ENCODE results near the gene ANK2. TPM values are rescaled to one million over a fixed set of nuclear protein-coding genes. Genes with fewer than 3 reads are reported as not detected.

The ANK2 gene
- total and polyA plus RNA-seq, 2 donors from 2014 or later, result 21.1 to 125 TPM

DNA sequence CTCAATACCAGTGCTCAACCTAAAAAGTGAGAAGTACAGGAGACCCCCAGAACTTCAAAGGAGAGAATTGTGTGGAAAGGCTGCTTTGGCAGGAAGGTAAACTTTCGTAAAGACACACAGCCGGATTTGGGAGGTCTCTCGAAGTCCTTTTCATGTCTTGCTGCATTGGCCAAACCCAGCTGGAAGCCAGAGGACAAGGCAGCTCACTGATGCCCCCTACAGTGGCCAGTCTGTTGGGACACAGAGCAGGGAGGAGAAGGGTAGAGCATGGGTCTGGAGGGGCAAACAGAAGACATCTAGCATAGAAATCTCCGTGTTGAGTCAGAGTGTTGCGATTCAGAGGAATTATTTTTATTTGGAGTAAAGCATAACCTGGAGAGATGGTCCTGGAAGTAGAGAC lies 198.9 kb downstream of the ANK2 start:
- no peaks in the 10 kb centered on the region for H3K9me3 ChIP-seq (ENCODE audit: control insufficient read depth in 2 of 3, insufficient read depth in 1 of 3, low read length in 3 of 3)
- H3K27me3 ChIP-seq (ENCODE audit: control insufficient read depth, insufficient read depth, low read length), result no peaks in the 10 kb centered on the region
- TF ChIP-seq, protein P1, sequence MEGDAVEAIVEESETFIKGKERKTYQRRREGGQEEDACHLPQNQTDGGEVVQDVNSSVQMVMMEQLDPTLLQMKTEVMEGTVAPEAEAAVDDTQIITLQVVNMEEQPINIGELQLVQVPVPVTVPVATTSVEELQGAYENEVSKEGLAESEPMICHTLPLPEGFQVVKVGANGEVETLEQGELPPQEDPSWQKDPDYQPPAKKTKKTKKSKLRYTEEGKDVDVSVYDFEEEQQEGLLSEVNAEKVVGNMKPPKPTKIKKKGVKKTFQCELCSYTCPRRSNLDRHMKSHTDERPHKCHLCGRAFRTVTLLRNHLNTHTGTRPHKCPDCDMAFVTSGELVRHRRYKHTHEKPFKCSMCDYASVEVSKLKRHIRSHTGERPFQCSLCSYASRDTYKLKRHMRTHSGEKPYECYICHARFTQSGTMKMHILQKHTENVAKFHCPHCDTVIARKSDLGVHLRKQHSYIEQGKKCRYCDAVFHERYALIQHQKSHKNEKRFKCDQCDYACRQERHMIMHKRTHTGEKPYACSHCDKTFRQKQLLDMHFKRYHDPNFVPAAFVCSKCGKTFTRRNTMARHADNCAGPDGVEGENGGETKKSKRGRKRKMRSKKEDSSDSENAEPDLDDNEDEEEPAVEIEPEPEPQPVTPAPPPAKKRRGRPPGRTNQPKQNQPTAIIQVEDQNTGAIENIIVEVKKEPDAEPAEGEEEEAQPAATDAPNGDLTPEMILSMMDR (IDR thresholded peaks at IDR 0.05; ENCODE audit: borderline replicate concordance, extremely low read depth, insufficient read depth), result peak; percentile 10
- intact Hi-C loops (cut with DNase I), result no loop called here
- H3K4me1 ChIP-seq (ENCODE audit: control insufficient read depth in 2 of 3, insufficient read depth in 2 of 3, low read depth in 1 of 3, low read length in 3 of 3), result no peaks in the 10 kb centered on the region
- DNase-seq, result no peak
- no peak overlapping the region for H3K27ac ChIP-seq (ENCODE audit: low read depth in 2 of 2, low read length in 2 of 2)
- FAIRE-seq, result no peak
- no peaks in the 10 kb centered on the region for H3K36me3 ChIP-seq (ENCODE audit: control insufficient read depth in 2 of 3, insufficient read depth in 3 of 3, low read length in 3 of 3)
- no peak overlapping the region for H3K4me3 ChIP-seq (ENCODE audit: low read length in 3 of 3)
- no peak overlapping the region for H3K9ac ChIP-seq (ENCODE audit: low read length in 3 of 3)

GRCh38 chr4:113255628-113256027 lies 206.2 kb downstream of the ANK2 start:
- TF ChIP-seq, protein P1 (IDR thresholded peaks at IDR 0.05; ENCODE audit: borderline replicate concordance, extremely low read depth, insufficient read depth), result no peak
- intact Hi-C loops (cut with DNase I), result no loop called here
- Histone ChIP-seq H3K4me1 (ENCODE audit: control insufficient read depth in 2 of 3, insufficient read depth in 2 of 3, low read depth in 1 of 3, low read length in 3 of 3) (no peaks in the 10 kb centered on the region), H3K9me3 (ENCODE audit: control insufficient read depth in 2 of 3, insufficient read depth in 1 of 3, low read length in 3 of 3) (no peaks in the 10 kb centered on the region), H3K27me3 (ENCODE audit: control insufficient read depth, insufficient read depth, low read length) (no peaks in the 10 kb centered on the region), H3K27ac (ENCODE audit: low read depth in 2 of 2, low read length in 2 of 2) (no peak overlapping the region), H3K4me3 (ENCODE audit: low read length in 3 of 3) (no peak overlapping the region), H3K9ac (ENCODE audit: low read length in 3 of 3) (no peak overlapping the region), H3K36me3 (ENCODE audit: control insufficient read depth in 2 of 3, insufficient read depth in 3 of 3, low read length in 3 of 3) (no peaks in the 10 kb centered on the region)
- DNase-seq (no peak), FAIRE-seq (no peak)

- Histone ChIP-seq H3K4me3 (ENCODE audit: low read length in 3 of 3) (no peak overlapping the region), H3K27ac (ENCODE audit: low read depth in 2 of 2, low read length in 2 of 2) (no peak overlapping the region), H3K4me1 (ENCODE audit: control insufficient read depth in 2 of 3, insufficient read depth in 2 of 3, low read depth in 1 of 3, low read length in 3 of 3) (no peaks in the 10 kb centered on the region), H3K9me3 (ENCODE audit: control insufficient read depth in 2 of 3, insufficient read depth in 1 of 3, low read length in 3 of 3) (no peaks in the 10 kb centered on the region), H3K9ac (ENCODE audit: low read length in 3 of 3) (no peak overlapping the region), H3K27me3 (ENCODE audit: control insufficient read depth, insufficient read depth, low read length) (no peaks in the 10 kb centered on the region), H3K36me3 (ENCODE audit: control insufficient read depth in 2 of 3, insufficient read depth in 3 of 3, low read length in 3 of 3) (no peaks in the 10 kb centered on the region)
- FAIRE-seq (no peak), DNase-seq (peak in 1 of 5 donors; percentile 15)
- TF ChIP-seq, protein P1 (IDR thresholded peaks at IDR 0.05; ENCODE audit: borderline replicate concordance, extremely low read depth, insufficient read depth), result no peak
- intact Hi-C loops (cut with DNase I), result no loop called here
These were observed 207.5 kb downstream of the ANK2 start for GRCh38 chr4:113256946-113257345.

DNA sequence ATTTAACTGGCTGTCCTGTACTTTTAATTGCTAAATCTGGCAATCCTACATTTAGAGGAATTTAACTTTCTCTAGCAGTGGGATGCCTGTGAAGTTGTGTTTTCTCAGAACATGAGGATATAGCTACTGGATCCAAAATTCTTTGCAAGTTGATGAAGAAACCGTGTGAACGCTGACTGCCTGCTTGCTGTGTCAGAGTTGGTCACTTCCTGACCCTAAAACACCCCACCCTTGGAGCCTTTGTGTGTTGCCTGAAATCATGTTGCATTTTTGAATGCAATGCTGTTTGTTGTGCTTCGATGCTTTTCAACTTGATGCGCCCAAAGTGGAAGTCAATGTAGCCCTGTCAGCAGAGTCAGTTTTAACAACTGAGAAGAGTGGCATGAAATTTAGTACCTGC lies 211.2 kb downstream of the ANK2 start:
- H3K4me1 ChIP-seq (ENCODE audit: control insufficient read depth in 2 of 3, insufficient read depth in 2 of 3, low read depth in 1 of 3, low read length in 3 of 3), result no peaks in the 10 kb centered on the region
- no peak overlapping the region for H3K27ac ChIP-seq (ENCODE audit: low read depth in 2 of 2, low read length in 2 of 2)
- intact Hi-C loops (cut with DNase I), result no loop called here
- H3K36me3 ChIP-seq (ENCODE audit: control insufficient read depth in 2 of 3, insufficient read depth in 3 of 3, low read length in 3 of 3), result peaks cover 0 to 2% (median 0%) of the 10 kb centered on the region in 3 donors
- DNase-seq, result no peak
- H3K9ac ChIP-seq (ENCODE audit: low read length in 3 of 3), result no peak overlapping the region
- H3K27me3 ChIP-seq (ENCODE audit: control insufficient read depth, insufficient read depth, low read length), result no peaks in the 10 kb centered on the region
- FAIRE-seq, result no peak
- TF ChIP-seq, protein P1 (IDR thresholded peaks at IDR 0.05; ENCODE audit: borderline replicate concordance, extremely low read depth, insufficient read depth), result no peak
- H3K9me3 ChIP-seq (ENCODE audit: control insufficient read depth in 2 of 3, insufficient read depth in 1 of 3, low read length in 3 of 3), result no peaks in the 10 kb centered on the region
- H3K4me3 ChIP-seq (ENCODE audit: low read length in 3 of 3), result no peak overlapping the region
